COLO668 (cell line): Measurements from ENCODE around the gene CASD1.

ENCODE experiments used
- DNase-seq: peaks from one replicate; lab custom pipeline; 2025; ENCODE audit not compliant: unreplicated experiment; lab: John Stamatoyannopoulos, UW

CASD1 gene

DNA sequence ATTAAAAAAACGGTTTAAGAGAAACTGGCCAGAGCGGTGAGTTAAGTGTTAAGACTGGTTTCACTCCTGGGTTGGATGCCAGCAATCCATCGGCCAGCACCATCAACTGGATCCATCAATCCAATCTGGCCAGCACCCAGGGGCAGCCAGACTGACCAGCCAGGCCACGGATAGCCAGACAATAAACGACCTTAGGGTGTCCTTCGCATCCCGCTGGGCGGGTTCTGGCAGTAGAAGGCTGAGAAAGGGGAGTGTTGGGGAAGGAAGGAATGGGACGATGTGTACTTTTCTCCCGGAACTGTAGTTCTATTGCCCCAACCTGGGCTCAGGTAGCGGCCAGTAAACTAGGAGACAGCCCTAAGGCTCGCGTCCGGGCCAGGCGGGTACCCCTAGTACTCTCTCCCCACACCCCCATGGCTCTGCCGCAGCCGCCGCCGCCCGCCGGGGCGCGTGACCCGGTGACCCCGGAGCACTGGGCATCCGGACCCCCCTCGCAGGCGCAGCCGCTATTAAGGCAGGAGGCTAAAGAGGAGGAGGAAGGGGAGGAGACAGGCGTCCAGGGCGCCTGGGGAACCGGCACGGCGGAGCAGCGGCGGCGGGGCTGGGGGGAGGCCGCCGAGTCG lies at the start of gene CASD1:
Gene CASD1 (plus strand): TSS at position 546 of the 623 bp plus-strand sequence. CDS start 276 bp downstream, outside the sequence.
- no peak for DNase-seq

DNA sequence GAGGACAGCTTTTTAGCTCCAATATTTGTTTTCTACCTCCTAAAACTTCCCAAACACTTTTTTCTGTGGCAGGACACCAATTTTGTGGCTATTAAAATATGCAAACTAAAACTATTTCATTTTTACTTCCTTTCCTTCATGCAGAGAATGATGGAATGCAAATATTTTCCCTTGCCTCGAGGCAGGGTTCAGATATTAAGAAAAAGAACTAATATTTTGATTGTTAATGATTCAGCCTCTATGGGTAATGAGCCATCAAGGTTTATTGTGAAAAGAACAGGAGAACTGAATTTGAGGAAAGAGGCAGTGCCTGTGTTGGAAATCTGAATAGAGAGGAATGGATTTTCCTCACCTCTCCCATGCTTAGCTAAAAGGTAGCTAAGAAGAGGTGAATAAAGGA lies 43.1 kb upstream of the CASD1 start:
- DNase-seq, result no peak

GRCh38 chr7:94471604-94472003 lies 38.0 kb upstream of the CASD1 start:
- no peak for DNase-seq

GRCh38 chr7:94472608-94473007 lies 37.0 kb upstream of the CASD1 start:
- no peak for DNase-seq

DNA sequence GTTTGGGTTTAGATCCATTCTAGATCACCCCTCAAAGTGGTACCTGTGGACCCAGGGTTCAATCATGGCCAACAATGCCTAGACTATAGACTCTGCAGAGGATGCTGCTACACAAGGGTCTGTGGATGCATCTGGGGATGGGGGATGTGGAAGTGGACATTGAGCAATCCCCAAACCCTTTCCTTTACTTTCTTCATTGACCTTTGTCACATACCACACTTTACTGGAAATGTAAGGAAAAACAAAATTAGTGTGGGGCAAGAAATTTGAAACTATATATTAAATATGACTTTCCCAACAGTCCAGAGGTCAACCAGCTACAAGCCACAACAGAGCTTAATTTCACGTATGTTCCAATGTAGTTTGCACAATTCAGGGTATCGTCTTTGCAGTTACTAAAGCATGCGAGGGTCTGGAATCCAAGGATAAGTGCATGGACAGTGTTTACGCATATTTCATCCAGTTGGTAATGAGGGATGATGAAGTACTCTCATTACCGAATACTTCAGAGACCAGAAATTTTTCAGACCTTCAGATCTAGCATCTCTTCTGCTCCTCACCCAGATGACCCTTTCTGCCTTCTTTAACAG lies 33.3 kb upstream of the CASD1 start:
- DNase-seq, result no peak

GRCh38 chr7:94477878-94478277 lies 31.7 kb upstream of the CASD1 start:
- no peak for DNase-seq

DNA sequence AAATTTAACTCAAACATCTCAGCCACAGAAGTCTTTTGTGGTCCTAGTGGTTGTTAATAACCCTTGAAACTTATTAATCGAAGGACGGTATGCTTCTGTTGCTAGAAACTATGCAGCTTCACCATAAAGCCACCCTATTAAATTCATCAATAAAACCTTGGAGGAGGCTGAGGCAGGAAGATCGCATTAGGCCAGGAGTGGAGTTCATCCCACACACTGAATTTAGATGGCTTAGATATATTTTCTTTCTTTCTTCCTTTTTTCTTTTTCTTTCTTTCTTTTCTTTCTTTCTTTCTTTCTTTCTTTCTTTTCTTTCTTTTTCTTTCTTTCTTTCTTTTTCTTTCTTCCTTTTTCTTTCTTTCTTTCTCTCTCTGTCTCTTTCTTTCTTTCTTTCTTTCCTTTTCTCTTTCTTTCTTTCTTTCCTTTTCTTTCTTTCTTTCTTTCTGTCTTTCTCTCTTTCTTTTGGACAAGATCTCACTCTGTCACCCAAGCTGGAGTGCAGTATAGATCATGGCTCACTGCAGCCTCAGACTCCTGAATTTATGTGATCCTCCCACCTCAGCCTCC lies 30.9 kb upstream of the CASD1 start:
- no peak for DNase-seq

GRCh38 chr7:94481279-94481678 lies 28.3 kb upstream of the CASD1 start:
- no peak for DNase-seq

GRCh38 chr7:94482796-94483195 lies 26.8 kb upstream of the CASD1 start:
- no peak for DNase-seq

DNA sequence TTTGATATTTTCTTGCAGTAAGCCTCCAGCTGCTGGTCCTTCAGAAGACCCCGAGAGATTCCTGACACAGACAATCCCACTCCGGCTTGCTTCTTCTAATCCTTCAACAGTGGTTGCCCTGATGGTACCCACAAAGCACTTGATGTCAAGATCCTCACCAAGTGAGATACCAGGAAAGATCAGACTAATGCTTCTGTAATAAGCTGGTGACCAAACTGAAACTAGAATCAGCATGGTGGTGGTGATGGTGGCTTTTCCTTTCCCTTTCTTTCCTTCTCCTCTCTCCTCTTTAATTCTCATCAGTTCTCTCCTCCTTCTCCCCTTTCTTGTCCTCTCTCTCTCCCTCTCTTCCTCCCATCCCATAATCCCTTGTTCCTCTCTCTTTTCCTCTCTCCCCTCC lies 25.8 kb upstream of the CASD1 start:
- DNase-seq, result no peak

DNA sequence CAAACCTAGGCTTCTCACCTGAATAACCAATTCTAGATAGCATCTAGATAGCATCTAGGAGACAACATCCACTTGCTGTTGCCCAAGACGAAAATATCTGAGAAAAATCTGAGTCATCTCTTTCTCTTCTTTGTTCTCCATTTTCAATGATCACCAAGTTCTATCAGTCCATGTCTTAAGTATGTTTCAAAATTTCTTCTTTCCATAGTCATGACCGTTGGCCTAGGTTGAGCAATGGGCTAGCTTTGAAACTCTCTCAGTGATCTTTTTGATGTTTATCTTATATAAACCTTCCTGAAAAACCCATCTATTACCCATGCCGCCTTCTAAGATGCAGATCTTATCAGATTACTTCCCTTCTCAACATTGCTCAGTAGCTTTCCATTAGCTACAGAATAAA lies 23.4 kb upstream of the CASD1 start:
- no peak for DNase-seq

GRCh38 chr7:94491410-94491809 lies 18.2 kb upstream of the CASD1 start:
- DNase-seq, result no peak

GRCh38 chr7:94492601-94493000 lies 17.0 kb upstream of the CASD1 start:
- no peak for DNase-seq

GRCh38 chr7:94497874-94498670 lies 11.5 kb upstream of the CASD1 start:
- no peak for DNase-seq

GRCh38 chr7:94498918-94499317 lies 10.7 kb upstream of the CASD1 start:
- no peak for DNase-seq

DNA sequence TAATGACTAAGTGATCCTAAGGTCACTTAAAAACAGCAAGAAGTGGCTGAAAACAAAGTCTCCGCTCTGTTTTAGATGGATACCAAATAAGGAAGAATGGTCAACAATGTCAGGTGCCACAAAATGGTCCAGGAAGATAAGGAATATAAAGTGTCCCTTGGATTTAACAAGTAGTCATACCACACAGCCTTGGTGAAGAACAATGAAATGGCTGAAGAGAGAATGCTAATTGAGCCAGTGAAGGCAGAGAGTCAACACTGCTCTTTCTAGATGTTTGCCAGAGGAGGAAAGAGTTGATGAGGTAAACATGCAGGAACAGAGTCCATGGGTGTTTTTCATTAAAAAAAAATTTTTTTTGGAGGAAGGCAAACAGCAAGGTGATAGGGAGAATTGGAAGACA lies 2.1 kb upstream of the CASD1 start:
- no peak for DNase-seq

GRCh38 chr7:94507962-94508361 lies 1.6 kb upstream of the CASD1 start:
- no peak for DNase-seq

GRCh38 chr7:94509887-94510581 lies 425 bp downstream of the CASD1 start:
- peak; percentile 92 for DNase-seq

GRCh38 chr7:94510582-94511496 lies 1.2 kb downstream of the CASD1 start:
- DNase-seq, result peak; percentile 69

DNA sequence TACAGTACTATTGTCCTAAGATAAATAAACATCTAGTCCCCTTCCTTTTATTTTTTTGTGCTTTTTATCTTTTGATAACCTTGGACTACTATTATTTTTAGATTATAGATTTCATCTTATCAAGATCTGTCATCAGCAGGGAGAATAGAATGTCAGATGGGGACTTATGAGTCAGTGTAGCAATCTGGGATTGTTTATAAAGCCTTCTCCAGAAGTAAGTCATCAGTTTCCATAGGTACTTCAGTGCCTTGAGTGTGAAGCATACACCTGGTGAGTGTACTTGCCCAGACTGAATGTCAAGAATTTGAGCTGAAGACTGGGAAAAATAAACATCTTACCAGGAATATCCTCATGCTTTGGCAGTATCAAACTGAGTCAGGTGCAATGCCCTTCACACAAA lies 2.1 kb downstream of the CASD1 start:
- DNase-seq, result no peak
